NCI-H2196 treated with DMSO at 0.1 percent for 48 hours (cell line): ENCODE data around the gene ZNF594.
"Not testable (repeated sequence)": the region's sequence is repeated elsewhere in the genome, so short reads cannot be mapped to it uniquely, and the experiment has no call there.

ENCODE experiments used
- DNase-seq: peaks from one replicate; lab custom pipeline; 2025; ENCODE audit not compliant: unreplicated experiment; lab: John Stamatoyannopoulos, UW

The ZNF594 gene

GRCh38 chr17:5191541-5192417, at the start of gene ZNF594:
Gene ZNF594 (minus strand): TSS chr17:5191868. CDS start chr17:5184256, 7,612 bp downstream.
- DNase-seq = peak; percentile 77

- DNase-seq = not testable (repeated sequence)
Measured at GRCh38 chr17:5239769-5240168, 48.1 kb upstream of the ZNF594 start.

GRCh38 chr17:5238333-5238732, 46.7 kb upstream of the ZNF594 start:
- DNase-seq = no peak

- no peak for DNase-seq
Measured at GRCh38 chr17:5237541-5238016, 45.9 kb upstream of the ZNF594 start.

- no peak for DNase-seq
Measured at GRCh38 chr17:5236938-5237540, 45.4 kb upstream of the ZNF594 start.

- DNase-seq = no peak
Measured at GRCh38 chr17:5234645-5235576, 43.2 kb upstream of the ZNF594 start, which contains the start of gene SCIMP. Gene SCIMP (minus strand): TSS chr17:5234860. CDS start chr17:5234755, 105 bp downstream.

DNA sequence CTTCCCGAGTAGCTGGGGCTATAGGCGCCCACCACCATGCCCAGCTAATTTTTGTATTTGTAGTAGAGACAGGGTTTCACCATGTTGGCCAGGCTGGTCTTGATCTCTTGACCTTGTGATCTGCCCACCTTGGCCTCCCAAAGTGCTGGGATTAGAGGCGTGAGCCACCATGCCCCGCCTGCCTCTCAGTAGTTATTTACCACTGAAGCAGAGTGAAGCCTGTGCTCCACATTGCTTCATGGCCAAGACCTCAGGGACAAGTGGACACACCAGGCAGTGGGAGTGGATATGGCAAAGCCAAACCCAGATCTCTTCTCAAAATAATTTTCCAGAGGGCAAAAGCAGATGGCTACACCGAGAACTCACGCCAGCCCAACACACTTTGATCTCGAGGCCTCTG, 41.8 kb upstream of the ZNF594 start:
- DNase-seq = not testable (repeated sequence)

DNA sequence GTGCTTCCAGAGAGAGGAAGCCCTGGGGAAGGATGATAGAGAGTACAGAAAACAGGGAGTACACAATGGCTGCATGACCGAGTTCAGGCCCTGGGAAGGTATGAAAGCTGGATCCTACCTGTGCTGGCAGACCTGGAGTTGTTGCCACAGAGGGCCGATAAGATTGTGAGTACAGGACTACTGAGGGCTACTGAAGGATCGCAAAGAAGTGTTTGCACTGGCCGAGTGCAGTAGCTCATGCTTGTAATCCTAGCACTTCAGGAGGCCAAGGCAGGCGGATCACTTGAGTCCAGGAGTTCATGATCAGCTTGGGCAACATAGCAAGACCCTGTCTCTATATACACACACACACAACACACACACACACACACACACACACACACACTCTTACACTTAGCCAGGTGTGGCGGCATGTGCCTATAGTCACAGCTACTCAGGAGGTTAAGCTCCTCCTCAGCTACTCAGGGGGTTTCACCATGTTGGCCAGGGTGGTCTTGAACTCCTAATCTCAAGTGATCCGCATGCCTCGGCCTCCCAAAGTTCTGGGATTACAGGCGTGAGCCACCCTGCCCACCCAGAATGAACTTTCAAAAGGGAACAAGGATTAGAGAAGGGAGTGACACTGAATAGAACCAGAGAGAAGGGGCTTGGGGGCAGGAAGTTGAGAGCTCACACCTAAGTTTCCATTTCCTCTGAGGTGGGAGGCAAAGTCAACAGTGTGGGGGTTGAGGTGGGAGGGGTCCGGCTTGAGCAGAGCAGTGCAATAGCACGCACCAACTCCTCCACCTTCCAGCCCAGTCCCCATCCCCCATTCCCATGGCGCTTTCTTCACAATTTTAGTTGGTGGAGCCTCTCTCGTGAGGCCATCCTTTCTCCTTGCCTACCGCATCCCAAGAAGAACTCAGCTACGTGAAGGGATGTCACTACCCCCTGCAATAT, 35.5 kb upstream of the ZNF594 start:
- DNase-seq = no peak

GRCh38 chr17:5225668-5226457, 34.2 kb upstream of the ZNF594 start:
- DNase-seq = no peak

DNA sequence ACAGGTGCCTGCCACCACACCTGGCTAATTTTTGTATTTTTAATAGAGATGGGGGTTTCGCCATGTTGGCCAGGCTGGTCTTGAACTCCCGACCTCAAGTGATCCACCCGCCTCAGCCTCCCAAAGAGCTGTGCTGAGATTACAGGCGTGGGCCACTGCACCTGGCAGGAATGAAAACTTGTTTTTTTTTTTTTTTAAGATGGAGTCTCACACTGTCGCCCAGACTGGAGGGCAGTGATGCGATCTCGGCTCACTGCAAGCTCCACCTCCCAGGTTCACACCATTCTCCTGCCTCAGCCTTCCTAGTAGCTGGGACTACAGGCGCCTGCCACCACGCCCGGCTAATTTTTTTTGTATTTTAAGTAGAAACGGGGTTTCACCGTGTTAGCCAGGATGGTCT, 30.2 kb upstream of the ZNF594 start:
- DNase-seq = not testable (repeated sequence)

DNA sequence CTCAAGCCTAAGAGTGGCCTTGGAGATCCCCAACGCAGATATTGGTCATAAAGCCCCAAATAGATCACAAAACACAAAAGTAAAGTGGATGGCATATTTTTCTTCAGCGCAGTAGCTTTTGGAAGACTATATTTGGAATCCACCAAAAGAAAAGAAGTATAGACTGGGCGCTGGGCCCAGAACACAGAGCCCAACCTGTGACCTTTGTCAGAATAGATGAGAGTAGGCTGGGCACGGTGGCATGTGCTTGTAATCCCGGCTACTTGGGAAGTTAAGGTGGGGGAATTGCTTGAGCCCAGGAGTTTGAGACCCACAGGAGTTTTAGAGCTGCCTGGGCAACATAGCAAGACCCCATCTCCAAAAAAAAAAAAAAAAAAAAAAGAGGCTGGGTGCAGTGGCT, 28.4 kb upstream of the ZNF594 start:
- no peak for DNase-seq

- no peak for DNase-seq
Measured at GRCh38 chr17:5219536-5219935, 27.9 kb upstream of the ZNF594 start.

GRCh38 chr17:5217562-5217961, 25.9 kb upstream of the ZNF594 start:
- DNase-seq = not testable (repeated sequence)

DNA sequence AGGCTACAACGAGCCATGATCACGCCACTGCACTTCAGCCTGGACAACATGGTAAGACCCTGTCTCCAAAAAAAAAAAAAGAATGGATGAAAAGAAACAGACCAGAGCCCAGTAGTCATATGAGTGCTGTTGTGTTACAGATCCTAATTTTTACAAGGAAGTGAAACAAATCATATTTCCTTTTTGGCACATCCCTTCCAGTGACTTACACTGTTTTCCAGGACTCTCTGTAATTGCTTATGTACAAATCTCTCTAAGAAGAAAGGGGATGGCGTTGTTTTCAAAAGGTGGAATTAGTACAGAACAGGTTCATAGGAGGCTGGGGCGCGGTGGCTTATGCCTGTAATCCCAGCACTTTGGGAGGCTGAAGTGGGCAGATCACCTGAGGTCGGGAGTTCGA, 19.8 kb upstream of the ZNF594 start:
- DNase-seq = no peak

DNA sequence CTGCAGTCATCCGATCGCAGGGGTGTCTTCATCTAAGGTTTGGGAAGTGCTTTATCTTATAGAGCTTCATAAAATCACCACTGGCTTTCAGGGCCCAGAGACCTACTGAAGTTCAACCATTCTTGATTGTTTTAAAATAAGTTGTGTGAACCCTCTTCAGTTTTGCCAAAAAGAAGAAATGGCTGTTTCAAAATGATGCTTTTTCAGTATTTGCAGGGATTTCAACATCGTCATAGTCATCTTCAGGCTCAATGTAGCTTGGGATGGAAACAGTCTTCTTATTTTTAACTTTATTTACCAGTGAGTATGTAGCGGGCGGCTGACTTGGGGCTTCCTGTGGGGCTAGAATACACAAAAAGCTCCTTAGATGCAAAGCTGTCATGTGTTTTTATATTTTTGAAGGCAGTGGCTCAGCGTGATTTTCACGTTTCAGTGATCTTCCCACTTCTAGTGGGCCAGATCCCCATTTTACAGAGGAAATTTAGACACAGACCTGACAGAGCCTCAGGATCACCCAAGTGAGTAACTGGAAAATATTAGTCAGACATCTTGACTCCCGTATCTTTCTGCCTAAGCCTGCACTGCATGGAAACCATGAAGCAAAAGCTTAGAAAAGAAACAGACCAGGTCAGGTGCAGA, 19.1 kb upstream of the ZNF594 start:
- DNase-seq = no peak

- no peak for DNase-seq
Measured at GRCh38 chr17:5210091-5210490, 18.4 kb upstream of the ZNF594 start.

DNA sequence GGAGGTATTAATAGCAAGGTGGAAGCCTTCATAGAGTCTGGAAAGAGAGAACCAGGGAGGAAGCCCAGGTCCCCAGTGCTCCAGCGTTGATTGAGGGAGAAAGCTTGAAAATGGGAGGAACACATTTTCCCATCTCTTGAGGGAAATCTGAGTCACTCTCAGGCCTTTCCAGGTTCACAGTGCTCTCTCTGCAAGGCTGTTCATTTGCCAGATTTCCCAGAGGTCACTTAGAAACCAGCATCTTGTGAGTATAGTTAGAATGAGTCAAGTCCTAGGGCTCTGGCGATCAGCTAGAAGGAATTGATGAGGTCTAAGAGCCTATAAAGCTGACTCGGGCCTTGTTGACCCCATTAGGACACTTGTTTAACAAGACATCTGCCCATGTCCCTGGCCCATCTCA, 17.7 kb upstream of the ZNF594 start:
- no peak for DNase-seq

DNA sequence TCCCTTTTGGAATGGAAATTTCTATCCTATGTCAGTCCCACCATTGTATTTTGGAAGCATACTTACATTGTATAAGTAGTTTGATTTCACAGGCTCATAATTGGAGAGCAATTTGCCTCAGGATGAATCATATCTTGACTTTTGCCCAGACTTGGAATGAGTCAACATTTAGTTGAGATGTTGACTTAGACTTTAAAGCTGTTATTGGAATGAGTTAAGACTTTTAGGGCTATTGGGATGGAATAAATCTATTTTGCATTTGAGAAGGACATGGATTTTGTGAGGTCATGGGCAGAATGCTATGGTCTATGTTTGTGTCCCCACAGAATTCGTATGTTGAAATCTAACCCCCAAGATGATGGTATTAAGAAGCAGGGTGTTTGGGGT, 12.2 kb upstream of the ZNF594 start:
- no peak for DNase-seq
